OCI-LY7 (cell line): Measurements from ENCODE around the gene APBB2.

Source experiments
- CTCF ChIP-seq: fragments of 200-600 bp; sonication (generic); conservative IDR thresholded peaks from 2 replicates; pipeline ENCODE4 v1.5.1; 2014; ENCODE audit warnings: mild to moderate bottlenecking, antibody characterized with exemption, low read length, moderate library complexity, mixed read lengths
- EZH2phosphoT487 ChIP-seq: fragments of 200-600 bp; sonication (generic); IDR thresholded peaks from 2 replicates; pipeline ENCODE4 v1.6.1; 2018; ENCODE audit warnings: low read depth, borderline replicate concordance, mild to moderate bottlenecking, mixed run types, antibody characterized with exemption, low read length, moderate library complexity, mixed read lengths

- TF ChIP-seq CTCF: no peak
- no peak for TF ChIP-seq EZH2phosphoT487
Measured at GRCh38 chr4:41052287-41052686, 162.1 kb downstream of the APBB2 start.
